ENCODE measurements around the gene RSPH6A. TPM values are rescaled to one million over a fixed set of nuclear protein-coding genes. Genes with fewer than 3 reads are reported as not detected.
A peak's percentile ranks its signal among the peaks of the same experiment; 100 is the strongest.

RSPH6A gene
- total and polyA plus RNA-seq, 10 of the 15 experiments (the other 5 are each of a cell fraction or from before 2014, with no cell fraction given) = 0.03 to 0.41 (median 0.22) TPM; not detected in 4

DNA sequence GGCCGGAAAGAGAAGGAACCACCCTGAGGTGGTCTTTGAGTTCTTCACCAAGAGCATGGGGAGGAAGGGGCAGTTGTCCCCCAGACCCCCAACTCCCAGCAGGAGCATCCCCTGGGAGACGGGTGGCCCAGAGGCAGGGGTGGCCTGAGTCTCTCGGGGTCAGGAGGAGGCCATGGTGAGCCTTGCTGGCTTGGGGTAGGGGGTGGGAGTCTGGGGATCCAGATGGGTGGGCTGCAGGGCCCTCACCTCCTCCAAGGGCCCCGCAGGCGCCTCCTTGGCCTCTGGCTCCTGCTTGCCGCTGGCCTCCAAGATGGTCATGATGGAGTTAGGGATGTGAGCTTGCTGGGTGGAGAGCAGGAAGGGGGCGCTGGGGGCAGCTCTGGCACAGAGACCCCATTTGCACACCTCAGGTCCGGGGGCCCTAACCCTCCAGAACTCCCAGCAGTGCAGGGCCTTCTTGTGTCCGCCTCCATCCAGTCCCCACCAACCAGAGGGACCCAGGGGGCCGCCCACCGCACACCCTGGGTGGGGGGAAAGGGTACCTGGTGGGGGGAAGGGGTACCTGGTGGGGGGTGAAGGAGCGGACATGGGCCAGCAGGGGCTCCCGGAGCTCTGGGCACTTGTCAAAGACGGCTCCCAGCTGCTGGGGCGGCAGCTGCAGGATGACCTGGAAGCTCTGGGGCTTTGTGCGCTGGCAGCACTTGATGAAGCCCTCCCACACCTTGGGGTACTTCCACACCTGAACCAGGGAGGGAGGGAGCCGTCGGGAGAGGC, 1.3 kb upstream of the RSPH6A start:
- H3K4me3 ChIP-seq = no peak overlapping the region
- H3K27me3 ChIP-seq (replicated peaks in 1 of 2; ENCODE audit: control insufficient read depth in 2 of 2, insufficient read depth in 2 of 2, low read length in 1 of 2) = no peaks in the 10 kb centered on the region
- ChIA-PET POLR2A (interaction anchor here (0.6 to 1.9 kb wide), 4 partner anchors 18 to 65 kb away, joined by 3 to 8 read pairs (median 4); partner anchors contain the start of gene SYMPK), CTCF (interaction anchor here (0.5 to 2.4 kb wide), 39 partner anchors 9 to 525 kb away, joined by 3 to 28 read pairs (median 5); partner anchors contain the start of genes CCDC61, DMWD, FBXO46 and FOXA3), SMC1A (ENCODE audit: uncharacterized antibody, unreplicated experiment) (interaction anchor here (0.6 to 1.8 kb wide), 5 partner anchors 17 to 200 kb away, joined by 3 to 9 read pairs (median 5); partner anchors contain the start of gene SYMPK), RAD21 (ENCODE audit: unreplicated experiment) (interaction anchor here (0.7 to 1.9 kb wide), 10 partner anchors 7 to 200 kb away, joined by 3 to 14 read pairs (median 6); partner anchors contain the start of genes CCDC61, FOXA3, IRF2BP1 and MYPOP)
- DNase-seq (ENCODE audit: low read depth, low spot score) (no peak), ATAC-seq (no peak), FAIRE-seq (no peak)
- H3K4me2 ChIP-seq (ENCODE audit: control insufficient read depth, insufficient read depth) = no peak overlapping the region
- no peaks in the 10 kb centered on the region for H3K79me2 ChIP-seq (ENCODE audit: control insufficient read depth, insufficient read depth, low read length)
- no peak overlapping the region for H3K27ac ChIP-seq (ENCODE audit: control insufficient read depth, insufficient read depth)
- no TSS peak for BruUV-seq (replicated peaks)
- H3K4me1 ChIP-seq (ENCODE audit: control insufficient read depth, insufficient read depth, low read length) = no peaks in the 10 kb centered on the region
- H2AFZ ChIP-seq (ENCODE audit: control insufficient read depth, low read depth, low read length) = no peak overlapping the region
- H3K9ac ChIP-seq (ENCODE audit: control insufficient read depth, insufficient read depth, low read length) = no peak overlapping the region
- in situ Hi-C loops (cut with MboI) (no loop called here), intact Hi-C loops (cut with micrococcal nuclease; ENCODE audit: unreplicated experiment) (loop anchor here (1.0 to 10.0 kb wide), 3 partner anchors 67 to 178 kb away; partner anchors contain the start of genes CCDC61 and MYPOP)
- 63% methylated on average over 11 of the region's 18 CpGs for WGBS (ENCODE audit: insufficient coverage, insufficient replicate concordance, low lambda C conversion rate, missing lambda C conversion rate)
- no peaks in the 10 kb centered on the region for H3K9me3 ChIP-seq (replicated peaks; ENCODE audit: control insufficient read depth, insufficient read depth, low read length)
- peaks cover 1 to 4% of the 10 kb centered on the region in 2 experiments; a peak in 3 of 4 replicates for H3K36me3 ChIP-seq (ENCODE audit: control insufficient read depth in 2 of 2, insufficient read depth in 2 of 2, low read length in 1 of 2)
- no peaks in the 10 kb centered on the region for H4K20me1 ChIP-seq (ENCODE audit: control insufficient read depth, insufficient read depth)
- TF ChIP-seq, protein P1, sequence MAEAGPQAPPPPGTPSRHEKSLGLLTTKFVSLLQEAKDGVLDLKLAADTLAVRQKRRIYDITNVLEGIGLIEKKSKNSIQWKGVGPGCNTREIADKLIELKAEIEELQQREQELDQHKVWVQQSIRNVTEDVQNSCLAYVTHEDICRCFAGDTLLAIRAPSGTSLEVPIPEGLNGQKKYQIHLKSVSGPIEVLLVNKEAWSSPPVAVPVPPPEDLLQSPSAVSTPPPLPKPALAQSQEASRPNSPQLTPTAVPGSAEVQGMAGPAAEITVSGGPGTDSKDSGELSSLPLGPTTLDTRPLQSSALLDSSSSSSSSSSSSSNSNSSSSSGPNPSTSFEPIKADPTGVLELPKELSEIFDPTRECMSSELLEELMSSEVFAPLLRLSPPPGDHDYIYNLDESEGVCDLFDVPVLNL (IDR thresholded peaks at IDR 0.05; ENCODE audit: low read depth, low read length) = no peak
- peak; percentile 12; the same call in 1 of the 2 replicates for TF ChIP-seq POLR2A (IDR thresholded peaks at IDR 0.05; ENCODE audit: low read depth, low read length)
